GM18519 (cell line): Measurements from ENCODE around the gene SMARCD3.

Experiments used
- ATAC-seq: cut with Tn5 transposase; IDR thresholded peaks from one replicate; pipeline ENCODE4 v1.9.1; 2021; ENCODE audit warnings: mild to moderate bottlenecking, moderate library complexity; ENCODE audit not compliant: unreplicated experiment, low FRiP score

The SMARCD3 gene

DNA sequence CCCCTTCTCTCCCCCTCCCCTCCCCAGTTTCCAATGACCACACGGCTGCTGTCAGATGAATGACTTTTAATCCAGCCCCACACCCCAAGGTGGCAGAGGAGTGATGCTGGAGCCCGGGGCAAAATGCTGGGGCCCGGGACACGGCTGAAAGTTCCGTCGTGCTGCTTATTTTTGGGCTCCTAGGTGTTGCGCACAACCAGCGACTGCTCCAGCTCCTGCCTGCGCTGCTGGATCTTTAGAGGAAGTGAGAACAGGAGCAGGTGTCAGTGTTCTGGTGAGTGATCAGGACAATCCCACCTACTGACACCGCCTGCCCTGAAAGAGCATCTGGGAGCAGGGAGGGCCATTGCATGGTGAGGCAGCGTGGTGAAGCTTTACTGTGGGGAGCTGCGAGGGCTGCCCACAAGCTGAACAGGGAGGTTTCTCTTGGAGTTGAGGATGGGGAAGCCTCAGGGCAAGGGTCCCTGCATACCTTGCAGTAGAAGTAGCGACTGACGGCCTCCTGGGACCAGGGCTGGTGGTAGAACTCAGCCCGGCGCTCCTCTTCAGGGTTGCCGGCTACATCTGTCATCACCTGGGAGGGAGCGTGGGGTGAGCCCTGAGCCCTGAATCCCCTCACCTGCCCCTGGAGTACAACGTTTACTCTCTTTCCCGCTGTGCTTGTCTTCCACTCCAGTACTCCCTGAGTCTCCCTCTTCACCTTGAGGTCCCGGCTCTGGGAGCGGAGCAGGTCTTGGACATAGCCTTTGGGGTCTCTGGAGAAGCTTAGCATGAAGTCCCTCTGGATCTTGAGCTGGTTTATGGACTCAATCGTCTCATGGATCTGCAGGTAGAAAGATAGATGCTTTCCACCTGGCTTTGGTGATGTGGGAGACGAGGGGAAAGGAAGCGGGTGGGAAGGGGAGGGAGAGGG lies 9.3 kb downstream of the SMARCD3 start:
- ATAC-seq = no peak

DNA sequence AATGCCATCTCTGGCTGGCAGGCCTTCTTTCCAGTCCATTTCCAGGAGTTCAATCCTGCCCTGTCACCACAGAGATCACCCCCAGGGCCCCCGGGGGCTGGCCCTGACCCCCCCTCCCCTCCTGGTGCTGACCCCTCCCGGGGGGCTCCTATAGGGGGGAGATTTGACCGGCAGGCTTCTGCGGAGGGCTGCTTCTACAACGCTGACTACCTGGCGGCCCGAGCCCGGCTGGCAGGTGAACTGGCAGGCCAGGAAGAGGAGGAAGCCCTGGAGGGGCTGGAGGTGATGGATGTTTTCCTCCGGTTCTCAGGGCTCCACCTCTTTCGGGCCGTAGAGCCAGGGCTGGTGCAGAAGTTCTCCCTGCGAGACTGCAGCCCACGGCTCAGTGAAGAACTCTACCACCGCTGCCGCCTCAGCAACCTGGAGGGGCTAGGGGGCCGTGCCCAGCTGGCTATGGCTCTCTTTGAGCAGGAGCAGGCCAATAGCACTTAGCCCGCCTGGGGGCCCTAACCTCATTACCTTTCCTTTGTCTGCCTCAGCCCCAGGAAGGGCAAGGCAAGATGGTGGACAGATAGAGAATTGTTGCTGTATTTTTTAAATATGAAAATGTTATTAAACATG lies 10.2 kb downstream of the SMARCD3 start:
- ATAC-seq = no peak

DNA sequence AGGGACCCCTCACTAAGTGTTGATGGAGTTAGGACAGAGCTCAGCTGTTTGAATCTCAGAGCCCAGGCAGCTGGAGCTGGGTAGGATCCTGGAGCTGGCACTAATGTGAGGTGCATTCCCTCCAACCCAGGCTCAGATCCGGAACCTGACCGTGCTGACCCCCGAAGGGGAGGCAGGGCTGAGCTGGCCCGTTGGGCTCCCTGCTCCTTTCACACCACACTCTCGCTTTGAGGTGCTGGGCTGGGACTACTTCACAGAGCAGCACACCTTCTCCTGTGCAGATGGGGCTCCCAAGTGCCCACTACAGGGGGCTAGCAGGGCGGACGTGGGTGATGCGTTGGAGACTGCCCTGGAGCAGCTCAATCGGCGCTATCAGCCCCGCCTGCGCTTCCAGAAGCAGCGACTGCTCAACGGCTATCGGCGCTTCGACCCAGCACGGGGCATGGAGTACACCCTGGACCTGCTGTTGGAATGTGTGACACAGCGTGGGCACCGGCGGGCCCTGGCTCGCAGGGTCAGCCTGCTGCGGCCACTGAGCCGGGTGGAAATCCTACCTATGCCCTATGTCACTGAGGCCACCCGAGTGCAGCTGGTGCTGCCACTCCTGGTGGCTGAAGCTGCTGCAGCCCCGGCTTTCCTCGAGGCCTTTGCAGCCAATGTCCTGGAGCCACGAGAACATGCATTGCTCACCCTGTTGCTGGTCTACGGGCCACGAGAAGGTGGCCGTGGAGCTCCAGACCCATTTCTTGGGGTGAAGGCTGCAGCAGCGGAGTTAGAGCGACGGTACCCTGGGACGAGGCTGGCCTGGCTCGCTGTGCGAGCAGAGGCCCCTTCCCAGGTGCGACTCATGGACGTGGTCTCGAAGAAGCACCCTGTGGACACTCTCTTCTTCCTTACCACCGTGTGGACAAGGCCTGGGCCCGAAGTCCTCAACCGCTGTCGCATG lies 11.0 kb downstream of the SMARCD3 start:
- ATAC-seq = no peak

DNA sequence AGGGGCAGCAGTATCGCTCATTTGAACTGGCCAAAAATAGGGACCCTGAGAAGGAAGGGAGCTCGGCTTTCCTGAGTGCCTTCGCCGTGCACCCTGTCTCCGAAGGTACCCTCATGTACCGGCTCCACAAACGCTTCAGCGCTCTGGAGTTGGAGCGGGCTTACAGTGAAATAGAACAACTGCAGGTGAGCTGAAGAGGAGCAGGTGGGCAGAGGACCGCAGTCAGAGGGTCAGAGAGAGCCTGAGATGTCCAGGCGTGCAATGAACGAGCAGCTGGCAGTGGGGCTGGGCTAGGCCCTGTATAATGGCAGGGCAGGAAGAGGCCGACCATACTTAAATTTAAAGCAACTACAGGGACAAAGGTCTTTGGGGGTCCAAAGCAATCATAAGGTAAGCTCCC lies 12.1 kb downstream of the SMARCD3 start:
- ATAC-seq = no peak

DNA sequence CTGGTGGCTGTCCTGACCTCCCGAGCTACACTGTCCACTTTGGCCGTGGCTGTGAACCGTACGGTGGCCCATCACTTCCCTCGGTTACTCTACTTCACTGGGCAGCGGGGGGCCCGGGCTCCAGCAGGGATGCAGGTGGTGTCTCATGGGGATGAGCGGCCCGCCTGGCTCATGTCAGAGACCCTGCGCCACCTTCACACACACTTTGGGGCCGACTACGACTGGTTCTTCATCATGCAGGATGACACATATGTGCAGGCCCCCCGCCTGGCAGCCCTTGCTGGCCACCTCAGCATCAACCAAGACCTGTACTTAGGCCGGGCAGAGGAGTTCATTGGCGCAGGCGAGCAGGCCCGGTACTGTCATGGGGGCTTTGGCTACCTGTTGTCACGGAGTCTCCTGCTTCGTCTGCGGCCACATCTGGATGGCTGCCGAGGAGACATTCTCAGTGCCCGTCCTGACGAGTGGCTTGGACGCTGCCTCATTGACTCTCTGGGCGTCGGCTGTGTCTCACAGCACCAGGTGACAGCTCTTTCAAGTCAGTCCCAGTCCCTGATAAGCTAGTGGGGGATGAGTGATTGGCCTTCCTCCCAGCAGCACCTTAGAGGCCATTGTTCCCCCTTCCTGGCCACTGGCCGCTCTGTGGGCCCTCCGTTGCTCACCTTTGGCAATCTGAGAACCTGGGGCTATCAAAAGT lies 13.3 kb downstream of the SMARCD3 start:
- no peak for ATAC-seq

DNA sequence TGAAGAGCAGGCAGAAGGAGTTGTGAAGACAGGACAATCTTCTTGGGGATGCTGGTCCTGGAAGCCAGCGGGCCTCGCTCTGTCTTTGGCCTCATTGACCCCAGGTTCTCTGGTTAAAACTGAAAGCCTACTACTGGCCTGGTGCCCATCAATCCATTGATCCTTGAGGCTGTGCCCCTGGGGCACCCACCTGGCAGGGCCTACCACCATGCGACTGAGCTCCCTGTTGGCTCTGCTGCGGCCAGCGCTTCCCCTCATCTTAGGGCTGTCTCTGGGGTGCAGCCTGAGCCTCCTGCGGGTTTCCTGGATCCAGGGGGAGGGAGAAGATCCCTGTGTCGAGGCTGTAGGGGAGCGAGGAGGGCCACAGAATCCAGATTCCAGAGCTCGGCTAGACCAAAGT lies 14.7 kb downstream of the SMARCD3 start:
- no peak for ATAC-seq

DNA sequence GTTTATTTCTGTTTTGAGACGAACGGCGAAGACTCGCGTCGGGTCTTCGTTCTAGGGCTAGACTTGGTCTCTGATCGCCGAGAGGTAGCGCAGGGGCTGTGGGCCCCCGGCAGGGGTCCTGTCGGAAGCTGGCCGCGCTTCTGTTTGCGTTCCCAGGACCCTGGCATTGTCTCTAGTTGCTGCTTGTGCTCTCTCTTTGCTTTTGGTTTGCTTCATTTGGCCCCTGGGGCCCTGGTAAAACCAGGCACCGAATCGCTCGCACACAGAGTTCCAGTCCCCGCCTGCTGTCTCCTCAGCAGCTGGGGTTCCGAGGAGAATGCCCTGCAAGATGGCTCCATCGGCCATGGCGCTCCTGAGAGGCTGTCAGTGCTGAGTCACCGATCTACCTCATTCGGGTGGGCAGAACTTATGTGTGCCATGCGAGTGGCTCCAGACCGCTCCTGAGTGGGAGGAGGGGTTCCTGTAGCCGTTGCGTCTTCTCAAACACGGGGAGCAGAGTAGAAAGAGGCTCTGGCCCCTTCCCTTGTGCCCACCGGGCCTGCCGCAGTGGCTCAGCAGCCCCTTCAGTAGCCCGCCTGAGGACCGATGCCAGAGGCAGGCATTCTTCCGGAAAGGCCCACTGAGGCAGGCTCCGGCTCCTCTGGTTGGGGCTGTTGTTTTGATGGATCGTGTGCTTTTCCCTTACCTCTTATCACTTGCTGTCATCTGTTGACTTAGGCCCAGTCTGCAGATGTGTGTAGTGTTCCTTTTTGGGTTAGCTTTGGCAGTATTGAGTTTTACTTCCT lies 15.4 kb downstream of the SMARCD3 start:
- ATAC-seq = no peak

DNA sequence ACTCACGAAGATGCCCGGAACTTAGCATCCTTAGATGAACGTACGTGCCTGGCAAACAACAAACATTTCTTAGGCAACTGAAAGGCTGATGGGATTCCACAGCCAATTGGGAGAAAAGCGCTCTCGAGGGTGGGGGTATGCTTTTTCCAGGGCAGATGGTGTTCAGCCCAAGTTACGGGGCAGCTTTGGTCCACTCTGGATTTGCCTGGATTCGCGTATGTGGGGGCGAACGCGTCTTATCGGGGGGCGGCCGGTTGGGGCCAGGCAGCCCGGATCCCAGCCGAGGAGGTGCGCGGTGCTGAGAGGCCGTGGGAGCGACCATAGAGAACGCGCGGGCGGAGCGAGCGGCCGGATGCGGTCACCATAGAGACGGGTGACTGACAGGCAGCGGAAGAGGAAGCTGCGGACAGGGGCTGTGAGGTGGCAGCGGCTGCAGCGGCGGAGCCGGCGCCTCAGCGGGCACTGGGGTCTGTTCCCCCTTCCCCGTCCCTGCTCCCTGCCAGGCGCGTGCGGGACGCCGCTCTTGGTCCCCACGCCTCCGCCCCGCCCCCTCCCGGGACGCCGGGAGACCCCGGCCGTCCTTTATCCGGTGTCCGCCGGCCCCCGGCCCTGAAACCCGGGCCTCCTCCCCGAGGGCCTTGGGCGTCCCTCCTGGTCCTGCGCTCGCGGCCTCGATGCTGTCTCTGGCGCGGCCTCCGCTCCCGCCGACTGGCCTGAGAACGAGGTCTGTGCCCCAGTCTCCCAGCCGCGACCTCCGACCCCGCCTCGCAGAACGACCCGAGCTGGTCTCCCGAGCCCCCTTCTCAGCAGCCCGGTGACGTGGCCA lies 16.2 kb downstream of the SMARCD3 start, which contains the start of gene CHPF2:
Gene CHPF2 (plus strand): TSS at position 393 of the 826 bp plus-strand sequence. CDS start 1,529 bp downstream, outside the sequence.
- ATAC-seq = peak; percentile 74

DNA sequence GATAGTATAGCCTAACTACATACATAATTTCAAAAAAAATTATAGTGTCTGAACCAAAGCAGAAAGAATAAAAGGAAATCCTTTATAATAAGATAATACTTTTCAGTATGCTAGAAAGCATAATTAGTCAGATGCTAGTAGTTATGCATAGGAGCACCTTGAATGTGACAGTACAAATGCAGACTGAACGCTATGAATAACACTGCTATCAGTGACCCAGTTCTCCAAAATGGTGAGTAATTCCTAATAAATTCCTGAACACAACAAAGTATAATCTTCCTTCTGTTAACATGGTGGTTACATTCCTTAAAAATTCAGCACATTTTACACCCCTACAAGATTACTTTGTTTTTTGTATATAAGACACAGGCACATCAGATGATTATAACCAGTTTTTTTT lies 17.4 kb downstream of the SMARCD3 start:
- no peak for ATAC-seq

DNA sequence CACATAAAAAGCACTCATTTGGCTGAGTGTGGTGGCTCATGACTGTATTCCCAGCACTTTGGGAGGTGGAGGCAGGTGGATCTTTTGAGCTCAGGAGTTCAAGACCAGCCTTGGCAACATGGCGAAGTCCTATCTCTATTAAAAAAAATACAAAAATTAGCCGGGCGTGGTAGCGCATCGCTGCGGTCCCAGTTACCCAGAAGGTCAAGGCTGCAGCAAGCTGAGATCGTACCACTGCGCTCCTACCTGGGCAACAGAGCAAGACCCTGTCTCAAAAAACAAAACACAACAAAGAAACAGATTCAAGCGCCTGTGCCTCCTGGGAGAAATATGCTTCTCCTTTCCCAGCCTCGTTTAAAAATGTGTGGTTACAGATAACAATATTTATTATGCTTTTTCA lies 19.2 kb downstream of the SMARCD3 start:
- ATAC-seq = no peak

DNA sequence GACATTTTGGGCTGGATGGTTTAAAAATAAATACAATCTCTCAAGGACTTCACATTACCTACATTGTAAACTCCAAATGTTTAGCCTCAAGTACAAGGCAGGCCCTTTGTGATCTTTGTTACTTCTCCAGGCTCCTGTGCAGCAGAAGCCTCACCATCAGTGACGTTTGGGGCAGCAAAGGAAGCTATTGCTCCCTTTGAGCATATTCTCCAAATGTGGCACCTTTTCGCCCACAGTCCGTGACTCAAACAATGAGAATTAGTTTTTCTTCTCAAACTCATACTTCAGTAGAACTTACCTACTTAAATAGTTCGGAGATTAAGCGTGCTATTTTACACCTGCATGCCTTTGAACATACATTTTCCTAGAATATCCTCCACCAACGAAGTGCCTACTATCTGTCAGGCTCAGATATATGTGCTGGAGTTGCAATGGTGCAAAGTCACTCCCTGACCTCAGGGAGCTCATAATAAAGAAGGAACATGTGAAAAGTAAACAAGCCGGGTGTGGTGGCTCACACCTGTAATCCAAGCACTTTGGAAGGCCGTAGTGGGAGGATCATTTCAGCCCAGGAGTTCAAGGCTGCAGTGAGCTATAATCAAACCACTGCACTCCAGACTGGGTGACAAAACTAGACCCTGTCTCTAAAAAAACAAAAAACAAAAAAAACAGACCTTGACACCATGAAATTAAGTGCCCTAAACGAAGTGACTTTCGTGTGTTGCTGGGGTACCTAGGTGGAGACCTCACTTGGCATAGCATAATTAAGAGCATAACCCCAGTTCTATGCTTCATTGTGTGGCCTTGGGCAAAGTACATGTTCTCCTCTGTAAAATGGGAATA lies 20.2 kb downstream of the SMARCD3 start:
- no peak for ATAC-seq

DNA sequence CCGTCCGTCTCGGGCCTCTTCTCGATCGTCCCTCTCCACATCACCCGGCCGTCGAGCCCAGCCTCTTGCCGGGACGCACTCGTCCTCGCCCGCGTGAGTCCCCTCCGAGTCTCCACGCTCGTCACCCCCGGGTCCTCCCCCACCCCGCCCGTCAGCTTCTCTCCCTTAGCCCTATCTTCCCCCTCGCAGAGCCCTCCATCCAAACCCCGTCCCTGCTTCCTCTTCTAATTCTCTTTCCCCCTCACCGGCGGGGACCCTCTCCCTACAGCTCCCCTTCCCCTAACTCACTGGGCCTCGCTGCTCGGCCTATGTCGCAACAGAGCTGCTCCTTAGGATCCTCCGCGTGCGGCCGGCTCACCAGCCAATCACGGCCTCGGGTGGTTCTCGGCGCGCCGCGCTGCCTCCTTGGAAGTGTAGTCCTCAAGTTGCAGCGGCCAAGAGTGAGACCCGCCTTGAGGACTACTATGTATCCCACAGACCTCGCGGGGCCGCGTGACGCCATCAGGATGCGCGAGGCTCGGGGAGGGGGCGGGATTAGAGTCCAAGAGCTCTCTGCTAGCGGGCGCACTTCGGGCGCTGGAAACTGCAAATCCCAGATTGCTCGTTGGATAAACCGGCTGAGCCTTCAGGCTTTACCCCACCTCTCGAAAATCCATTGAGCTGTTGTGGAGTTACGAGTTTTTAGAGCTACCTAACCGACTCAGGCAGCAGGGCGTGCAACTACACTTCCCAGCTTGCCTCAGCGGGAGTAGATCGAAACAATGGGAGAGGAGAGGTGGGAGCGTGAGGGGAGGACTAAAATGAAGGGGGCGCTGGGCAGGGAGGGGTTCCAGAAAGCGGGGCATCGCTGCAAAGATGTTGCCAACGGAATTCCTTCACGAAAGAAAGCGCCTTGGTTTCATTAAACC lies 21.4 kb downstream of the SMARCD3 start, which contains the start of gene ABCF2:
Gene ABCF2 (minus strand): TSS at position 331 of the 908 bp plus-strand sequence. CDS start 747 bp downstream, outside the sequence.
- peak; percentile 98 for ATAC-seq

DNA sequence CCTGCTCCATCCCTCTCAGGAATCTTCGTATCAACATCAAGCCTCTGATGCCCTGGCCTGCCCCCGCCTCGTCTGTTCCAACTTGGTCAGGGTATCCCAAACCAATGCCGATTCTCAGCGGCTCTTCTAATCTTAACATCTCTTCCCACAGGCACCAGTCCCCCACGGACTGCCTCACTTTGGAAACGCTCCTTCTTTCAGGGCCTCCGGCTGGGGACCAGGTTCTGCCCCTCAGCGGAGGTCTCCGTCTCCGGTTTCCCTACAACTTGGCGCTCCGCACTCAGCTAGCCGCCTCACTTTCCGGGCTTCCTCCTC lies 22.0 kb downstream of the SMARCD3 start:
- no peak for ATAC-seq

DNA sequence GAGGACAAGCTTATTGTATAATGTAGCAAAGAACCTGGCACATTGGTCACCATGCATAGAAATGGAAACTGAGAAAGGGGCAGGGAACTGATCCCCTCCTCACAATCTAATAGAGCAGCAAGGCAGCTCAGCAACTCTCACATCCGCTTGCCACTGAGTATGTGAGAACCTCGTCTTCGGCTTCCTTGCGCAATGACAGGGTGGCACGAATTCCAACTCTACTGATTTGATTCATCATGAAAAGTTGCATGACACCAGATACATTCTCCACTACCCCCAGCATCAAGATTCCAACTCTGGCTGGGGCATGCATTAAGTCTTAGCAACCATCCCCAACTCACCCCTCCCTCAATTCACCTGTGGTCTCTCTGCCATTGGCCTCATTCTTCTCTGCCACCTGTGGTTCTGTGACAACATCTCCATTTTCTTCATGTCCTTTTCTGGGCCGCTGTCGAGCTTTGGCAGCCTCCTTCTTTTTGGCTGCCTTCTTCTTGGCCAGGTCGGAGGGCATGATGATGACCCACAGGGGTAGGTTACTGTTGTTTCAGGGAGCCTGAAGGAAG lies 22.5 kb downstream of the SMARCD3 start:
- no peak for ATAC-seq

DNA sequence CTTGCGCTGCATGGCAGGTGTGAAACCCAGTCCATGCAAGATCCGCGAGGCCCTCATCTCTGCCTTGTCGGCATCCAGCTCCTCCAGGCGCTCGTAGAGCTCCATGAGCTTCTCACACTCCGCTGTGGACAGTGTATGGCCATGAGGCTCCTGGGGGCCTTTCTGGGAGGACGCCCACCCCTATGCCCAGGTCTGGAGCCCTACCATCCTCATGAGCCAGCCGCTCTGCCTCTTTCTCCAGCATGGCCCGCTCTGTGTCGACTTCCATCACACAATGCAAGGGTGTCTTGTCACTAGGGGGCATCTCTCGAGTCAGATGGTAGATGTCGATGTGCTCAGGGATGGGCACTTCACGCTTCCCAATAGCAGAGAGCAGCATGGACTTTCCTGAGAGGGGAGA lies 24.8 kb downstream of the SMARCD3 start:
- ATAC-seq = no peak

DNA sequence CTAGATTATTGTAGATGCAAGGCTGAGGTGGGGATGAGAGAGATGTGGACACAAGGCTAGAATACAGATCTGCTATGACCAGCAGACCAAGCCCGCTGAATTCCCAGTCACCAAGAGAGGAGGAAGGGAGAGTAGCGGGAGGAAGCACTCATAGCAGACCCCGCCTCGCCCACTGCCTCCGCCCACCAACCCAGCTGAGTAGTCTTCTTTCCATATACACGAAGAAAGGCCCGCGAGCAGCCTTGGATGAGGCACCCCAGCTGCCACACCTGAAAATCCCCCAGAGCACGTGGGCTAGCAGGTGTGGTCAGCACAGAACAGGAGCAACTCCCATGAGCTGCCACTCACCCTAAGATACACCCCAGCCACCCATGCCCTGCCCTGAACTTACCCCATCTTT lies 30.3 kb downstream of the SMARCD3 start:
- no peak for ATAC-seq
